ENCODE results near the gene FLCN.
"Not testable (repeated sequence)": the region's sequence is repeated elsewhere in the genome, so short reads cannot be mapped to it uniquely, and the experiment has no call there.

FLCN gene

GRCh38 chr17:17207998-17208397, 29.0 kb downstream of the FLCN start:
- no peak for DNase-seq (ENCODE audit: low read depth in 2 of 2)

- no peak for DNase-seq (ENCODE audit: low read depth in 2 of 2)
These were observed 30.0 kb downstream of the FLCN start for GRCh38 chr17:17206913-17207335.

- peak; percentile 88 to 90 for DNase-seq (ENCODE audit: low read depth in 2 of 2)
These were observed 30.6 kb downstream of the FLCN start, which contains the start of gene PLD6 for GRCh38 chr17:17206124-17206912. PLD6 (minus strand) TSS chr17:17206333; CDS start chr17:17206286, 47 bp downstream.

DNA sequence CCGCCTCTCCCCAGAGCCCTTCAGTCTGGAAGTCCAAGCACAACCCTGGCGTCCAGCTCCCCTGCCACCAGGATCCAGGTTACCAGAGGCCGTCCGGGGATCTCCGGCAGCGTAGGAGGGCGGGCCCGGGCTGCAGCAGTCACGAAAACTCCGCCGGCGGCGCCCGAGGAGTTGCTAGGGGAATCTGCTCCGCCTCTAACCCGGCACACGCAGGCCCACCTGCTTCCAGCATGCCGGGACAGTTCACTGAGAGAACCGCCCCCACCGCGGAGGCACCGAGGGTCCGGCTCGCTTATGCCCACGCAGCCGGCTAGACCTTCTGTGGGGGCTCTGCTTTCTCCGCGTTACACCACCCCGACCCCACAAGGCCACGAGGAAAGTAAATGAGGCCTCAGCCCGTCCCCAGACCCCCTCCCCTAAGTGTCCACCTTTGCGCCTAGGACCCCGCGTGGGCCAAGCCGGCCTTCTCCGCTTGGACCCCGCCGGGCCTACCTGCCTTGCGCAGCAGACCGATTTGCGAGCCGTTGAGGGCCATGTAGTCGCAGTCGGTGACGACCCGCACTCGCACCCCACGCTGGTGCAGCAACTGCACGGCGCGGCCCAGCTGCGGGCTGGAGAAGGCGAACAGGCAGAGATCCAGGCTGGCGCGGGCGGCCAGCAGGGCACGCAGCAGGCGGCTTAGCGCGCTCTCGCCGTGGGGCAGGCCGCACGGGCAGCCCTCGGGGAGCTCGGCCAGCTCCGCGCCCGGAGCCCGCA, 31.4 kb downstream of the FLCN start:
- DNase-seq (ENCODE audit: low read depth in 2 of 2): peak; percentile 50 to 57

DNA sequence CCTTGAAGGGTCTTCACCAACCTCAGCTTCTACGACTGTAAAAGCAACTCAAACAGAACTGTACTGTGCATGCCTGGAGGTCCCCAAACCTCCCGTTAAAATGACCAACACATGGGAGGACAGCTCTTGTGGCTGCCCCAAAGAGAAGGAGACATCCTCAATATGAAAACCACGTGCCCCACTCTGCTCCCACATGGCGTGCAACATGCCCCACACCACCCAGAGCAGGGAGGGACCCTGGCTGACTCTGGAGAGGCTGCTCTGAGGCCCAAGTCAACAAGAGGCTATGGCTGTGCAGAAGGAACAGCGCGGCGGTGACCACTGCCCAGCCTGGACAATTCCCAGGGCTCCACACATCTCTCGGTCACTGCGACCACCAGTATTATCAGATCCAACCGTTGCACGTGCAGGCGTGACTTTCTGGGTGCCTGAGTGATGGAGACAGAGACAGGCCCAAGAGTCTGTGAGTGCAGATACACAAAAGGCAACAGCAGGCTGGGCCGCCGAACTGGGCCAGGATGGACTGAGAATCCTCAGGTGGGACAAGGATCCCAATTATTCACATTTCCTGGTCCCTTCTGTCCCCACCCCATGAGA, 32.2 kb downstream of the FLCN start:
- no peak for DNase-seq (ENCODE audit: low read depth in 2 of 2)

DNA sequence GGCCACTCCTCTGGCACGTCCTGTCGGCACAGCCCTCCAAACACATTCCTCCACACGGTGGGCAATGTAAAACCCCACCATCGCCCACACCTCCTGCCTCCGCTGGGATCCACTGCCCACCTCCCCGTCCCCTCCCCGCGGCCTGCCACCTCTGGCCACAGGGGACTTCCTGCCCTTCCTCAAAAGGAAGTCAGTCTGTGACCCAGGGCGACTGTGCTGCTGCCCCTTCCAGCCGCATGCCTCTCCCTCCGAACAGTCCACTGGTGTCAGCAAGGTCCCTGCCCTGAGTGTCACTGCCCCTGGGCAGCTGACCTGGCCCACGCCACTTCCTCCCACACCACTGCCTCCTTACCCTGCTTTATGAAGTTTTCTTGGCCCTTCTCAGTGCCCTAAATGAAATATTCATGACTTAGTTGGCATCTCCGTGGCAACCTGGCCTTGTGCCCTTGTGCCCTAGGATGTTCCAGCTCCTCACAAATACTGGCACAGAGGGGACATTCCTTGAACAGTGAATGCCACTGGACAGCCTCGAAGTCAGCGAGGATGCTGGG, 32.9 kb downstream of the FLCN start:
- no peak for DNase-seq (ENCODE audit: low read depth in 2 of 2)

DNA sequence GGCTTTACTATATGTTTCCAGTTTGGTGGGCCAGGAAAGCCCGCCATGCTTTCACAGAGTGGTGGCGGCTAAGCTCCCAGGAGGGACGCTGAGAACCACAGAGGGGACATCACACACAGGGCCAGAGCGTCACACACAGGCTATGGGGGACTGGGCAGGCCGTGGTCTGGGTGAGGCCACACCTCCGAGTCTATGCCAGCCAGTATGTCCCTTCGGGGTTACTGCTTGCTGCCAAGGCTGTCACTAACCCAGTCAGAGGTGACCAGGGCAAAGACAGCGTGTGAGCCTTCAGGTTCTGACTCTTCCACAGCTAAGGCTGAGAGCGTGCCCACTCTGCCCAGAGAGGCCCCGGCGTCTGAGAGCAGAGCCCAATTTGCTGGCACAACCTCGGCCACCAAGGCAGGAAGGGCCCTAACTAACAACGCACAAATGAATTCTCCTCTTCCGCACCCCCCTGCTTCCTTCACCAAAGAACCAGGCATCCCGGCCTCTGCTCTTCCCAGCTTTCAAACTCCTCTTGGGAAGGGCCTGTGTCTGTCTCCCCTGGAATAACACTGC, 33.7 kb downstream of the FLCN start:
- no peak for DNase-seq (ENCODE audit: low read depth in 2 of 2)

- DNase-seq (ENCODE audit: low read depth in 2 of 2): no peak
These were observed 35.1 kb downstream of the FLCN start for GRCh38 chr17:17201907-17202306.

DNA sequence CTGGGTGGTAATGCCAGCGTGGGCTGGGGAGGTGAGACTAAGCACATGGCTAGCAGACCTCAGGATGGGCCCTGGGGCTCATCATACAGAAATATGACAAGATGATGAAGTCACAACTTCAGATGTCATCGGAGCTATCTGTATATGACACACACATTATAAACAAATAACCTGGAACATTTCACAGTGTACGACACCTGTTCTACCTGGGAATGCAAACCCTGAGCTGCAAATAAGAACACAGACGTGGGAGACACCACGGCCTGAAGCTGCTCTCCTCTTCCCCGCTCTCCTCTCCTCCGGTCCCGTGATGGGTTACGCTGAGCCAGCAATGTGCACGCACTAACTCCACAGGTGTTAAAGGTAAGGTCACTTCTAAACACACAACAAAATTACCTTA, 35.7 kb downstream of the FLCN start:
- no peak for DNase-seq (ENCODE audit: low read depth in 2 of 2)

DNA sequence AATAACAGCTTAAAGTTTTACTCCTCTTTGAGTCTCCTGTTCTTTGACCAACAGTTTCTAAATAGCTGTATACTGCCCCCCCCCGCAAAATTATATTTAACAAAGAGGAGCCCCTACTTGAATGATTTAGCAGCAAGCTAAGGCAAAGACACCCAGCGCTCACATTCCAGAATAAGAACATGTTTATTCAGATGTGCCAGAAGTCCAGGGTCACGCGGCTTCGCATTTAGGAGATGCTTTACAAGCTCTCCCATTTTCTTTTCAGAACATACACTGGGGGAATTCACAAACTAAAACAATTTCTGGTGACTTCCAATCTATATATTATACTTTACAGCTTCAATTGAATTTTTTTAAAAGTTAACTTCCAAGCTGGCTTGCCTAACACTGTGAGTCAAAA, 36.1 kb downstream of the FLCN start:
- DNase-seq (ENCODE audit: low read depth in 2 of 2): no peak

DNA sequence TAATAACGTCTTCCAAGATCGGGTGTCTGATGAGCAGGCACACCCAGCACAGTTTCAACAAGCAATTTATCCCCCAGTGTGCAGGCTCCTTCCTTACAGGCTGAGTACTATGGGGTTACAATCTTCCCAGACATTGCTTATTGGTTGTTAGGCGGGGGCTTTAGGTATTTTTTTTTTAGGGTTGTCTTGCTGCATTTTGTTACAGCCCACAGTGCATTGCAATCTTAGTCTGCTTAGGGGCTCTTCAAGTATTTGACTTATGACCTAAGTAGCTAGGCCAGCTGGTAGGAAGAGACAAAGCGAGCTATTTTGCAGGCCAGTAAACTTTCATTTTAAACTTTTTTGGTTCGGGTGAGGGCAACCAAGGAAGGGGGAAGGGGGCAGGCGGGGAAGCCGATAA, 36.7 kb downstream of the FLCN start:
- DNase-seq (ENCODE audit: low read depth in 2 of 2): no peak

- no peak for DNase-seq (ENCODE audit: low read depth in 2 of 2)
These were observed 38.7 kb downstream of the FLCN start for GRCh38 chr17:17198281-17198680.

GRCh38 chr17:17196776-17197175, 40.2 kb downstream of the FLCN start:
- DNase-seq (ENCODE audit: low read depth in 2 of 2): no peak

GRCh38 chr17:17195466-17195865, 41.5 kb downstream of the FLCN start:
- DNase-seq (ENCODE audit: low read depth in 2 of 2): not testable (repeated sequence)

DNA sequence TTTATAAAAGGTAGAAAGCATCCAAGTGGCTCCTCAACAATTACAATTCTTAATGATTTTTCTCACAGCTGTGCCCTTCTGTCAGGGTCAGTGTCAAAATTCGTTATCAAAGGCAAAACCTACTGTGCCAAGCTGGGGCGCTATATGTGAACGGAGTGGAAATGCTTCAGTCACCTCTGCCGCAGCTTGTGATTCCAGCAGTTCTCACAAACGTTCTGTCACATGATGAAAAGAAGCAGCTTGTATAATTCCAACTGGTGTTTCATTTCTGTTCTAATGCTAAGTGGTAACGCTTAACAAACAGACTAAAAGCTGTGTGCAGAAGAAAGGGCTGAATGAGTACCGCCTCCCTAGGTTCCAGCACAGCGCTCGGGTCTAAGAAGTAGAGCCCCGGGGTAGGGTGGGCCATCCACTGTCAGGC, 45.0 kb downstream of the FLCN start:
- no peak for DNase-seq (ENCODE audit: low read depth in 2 of 2)

DNA sequence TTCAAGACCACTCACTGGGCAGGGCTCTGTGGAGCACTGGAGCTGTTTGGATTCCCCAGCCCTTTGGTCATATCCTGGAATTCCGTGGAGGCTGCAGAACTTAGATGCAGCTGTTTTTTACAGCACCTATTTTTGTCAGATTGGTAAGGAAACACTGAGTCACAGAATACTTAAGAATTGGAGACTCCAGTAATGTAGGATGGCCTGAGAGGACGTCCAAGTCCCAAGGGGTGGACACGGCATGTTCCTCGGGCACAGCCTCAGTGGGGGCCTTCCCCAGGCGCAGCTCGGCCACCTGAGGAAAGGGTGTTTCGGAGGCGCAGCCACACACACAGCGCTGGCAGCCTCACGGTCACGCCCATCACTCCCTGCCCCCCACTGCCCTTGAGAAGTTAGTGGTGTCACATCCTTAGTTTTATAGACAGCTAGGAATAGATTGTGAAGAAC, 45.6 kb downstream of the FLCN start:
- DNase-seq (ENCODE audit: low read depth in 2 of 2): no peak

DNA sequence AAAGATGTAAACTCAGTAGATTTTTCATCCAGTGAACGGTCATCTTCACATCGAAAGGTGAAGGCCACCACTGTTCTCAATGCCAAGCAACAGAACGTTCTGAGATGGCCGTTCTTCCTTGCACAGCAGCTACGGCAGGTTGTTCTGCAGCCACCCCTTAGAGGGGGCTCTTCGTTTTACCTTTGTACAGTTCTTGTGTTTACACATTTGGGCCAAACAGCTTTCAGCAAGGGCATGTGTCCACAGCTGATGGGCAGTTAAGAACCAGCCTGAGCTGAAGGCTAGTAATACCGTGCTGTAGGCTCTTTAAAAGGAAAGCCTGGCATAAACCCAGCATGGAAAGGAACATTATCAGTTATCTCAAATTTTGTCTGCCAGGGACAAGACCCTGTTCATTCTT, 46.8 kb downstream of the FLCN start:
- DNase-seq (ENCODE audit: low read depth in 2 of 2): no peak

- no peak for DNase-seq (ENCODE audit: low read depth in 2 of 2)
These were observed 47.4 kb downstream of the FLCN start for GRCh38 chr17:17189559-17189958.

- no peak for DNase-seq (ENCODE audit: low read depth in 2 of 2)
These were observed 48.4 kb downstream of the FLCN start for GRCh38 chr17:17188586-17188985.

DNA sequence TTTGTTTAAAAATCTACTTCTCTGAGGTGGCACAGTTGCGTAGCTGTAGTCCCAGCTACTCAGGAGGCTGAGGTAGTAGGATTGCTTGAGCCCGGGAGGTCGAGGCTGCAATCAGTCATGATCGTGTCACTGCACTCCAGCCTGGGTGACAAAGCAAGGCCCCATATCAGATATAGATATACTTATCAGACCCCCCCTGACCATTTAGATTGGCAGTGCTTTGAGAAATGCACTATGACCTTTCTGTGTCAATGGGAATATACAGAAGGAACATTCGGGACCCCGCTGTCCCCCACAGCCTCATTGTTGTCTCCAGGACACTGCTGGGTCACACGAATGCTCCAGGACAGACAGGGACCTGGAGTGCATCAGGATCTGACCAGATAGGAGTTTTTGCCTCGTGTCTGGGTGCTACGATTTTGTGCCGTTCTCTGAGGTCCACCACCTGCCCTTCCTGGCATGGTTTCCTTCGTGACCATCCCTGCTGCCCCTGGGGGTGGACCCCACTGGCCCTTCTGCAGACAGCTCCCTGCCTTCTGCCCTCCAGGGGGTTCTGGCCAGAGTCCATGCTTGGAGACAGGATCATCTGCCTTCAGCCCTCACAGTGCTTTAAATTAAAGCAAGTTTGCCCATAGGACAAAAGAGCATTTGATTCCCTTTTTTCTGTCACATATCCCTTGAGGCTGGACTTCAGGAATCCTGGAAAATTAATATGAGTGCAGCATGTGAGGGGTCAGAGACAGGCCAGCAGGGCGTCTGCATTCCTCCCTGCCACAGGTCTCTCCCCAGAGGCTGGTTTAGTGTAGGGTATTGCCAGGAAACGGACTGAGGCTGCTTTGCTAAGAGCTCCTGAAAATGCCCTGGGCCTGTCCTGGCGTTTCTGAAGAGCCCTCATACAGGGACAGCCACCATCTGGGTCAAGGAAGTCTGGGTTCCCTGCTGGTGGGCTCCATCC, 50.1 kb downstream of the FLCN start:
- DNase-seq (ENCODE audit: low read depth in 2 of 2): no peak

DNA sequence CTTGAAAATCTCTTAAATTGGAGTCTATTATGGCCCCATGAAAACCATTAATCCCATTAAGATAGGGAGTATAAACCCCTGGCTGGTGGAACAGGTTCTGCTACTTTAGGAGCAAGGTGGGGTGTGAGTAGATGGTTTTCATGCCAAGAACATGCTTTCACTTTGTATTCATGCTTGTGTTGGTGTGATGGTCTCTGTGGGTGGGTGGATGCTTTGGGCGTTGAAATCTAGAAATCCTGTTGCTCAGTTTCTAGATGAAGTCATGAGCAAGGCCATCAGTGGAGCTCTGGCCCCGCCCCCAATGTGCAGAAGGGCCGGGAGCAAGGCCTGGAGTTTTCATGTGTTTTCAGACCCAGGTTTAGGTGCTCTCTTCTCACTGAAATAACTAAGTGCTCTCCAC, 50.9 kb downstream of the FLCN start:
- peak; percentile 51 to 65 for DNase-seq (ENCODE audit: low read depth in 2 of 2)
